ENCODE results near the gene SLC17A3. TPM values are rescaled to one million over a fixed set of nuclear protein-coding genes. Genes with fewer than 3 reads are reported as not detected.

Gene SLC17A3
- total and polyA plus RNA-seq, 7 donors: not detected

DNA sequence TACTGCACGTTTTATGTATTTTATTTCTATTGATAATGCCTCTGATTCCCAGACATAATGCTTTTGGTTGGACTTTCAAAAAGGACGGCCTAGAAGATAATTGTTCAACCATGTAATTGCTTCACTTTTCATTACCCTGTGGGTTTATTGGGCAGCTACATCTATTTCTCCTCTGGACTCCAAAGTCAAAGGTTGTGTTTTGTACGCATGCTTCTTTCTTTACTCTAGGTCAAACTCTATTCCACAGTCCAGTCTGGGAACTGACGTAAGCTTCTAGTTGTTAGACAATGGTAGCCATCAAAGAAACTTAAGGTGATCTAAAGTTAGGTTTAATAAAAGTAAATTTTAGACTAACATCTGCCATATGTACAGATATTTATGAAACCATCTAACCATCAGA is 6.6 kb upstream of the SLC17A3 start:
- no peak overlapping the region for H3K27ac ChIP-seq
- no peak for DNase-seq
- H3K4me3 ChIP-seq: no peak overlapping the region
- no peak for ATAC-seq
- H3K27me3 ChIP-seq (ENCODE audit: insufficient read depth in 3 of 3, low read length in 2 of 3): no peaks in the 10 kb centered on the region
- H3K36me3 ChIP-seq (ENCODE audit: insufficient read depth in 1 of 2, low read depth in 1 of 2): no peaks in the 10 kb centered on the region
- H3K9me3 ChIP-seq: no peaks in the 10 kb centered on the region
- H3K4me1 ChIP-seq: no peaks in the 10 kb centered on the region
- intact Hi-C loops (cut with DNase I): no loop called here
- WGBS, 3 donors: 86 to 90% (median 88%) methylated on average over 4 of the region's 4 CpGs
- TF ChIP-seq, protein P1, sequence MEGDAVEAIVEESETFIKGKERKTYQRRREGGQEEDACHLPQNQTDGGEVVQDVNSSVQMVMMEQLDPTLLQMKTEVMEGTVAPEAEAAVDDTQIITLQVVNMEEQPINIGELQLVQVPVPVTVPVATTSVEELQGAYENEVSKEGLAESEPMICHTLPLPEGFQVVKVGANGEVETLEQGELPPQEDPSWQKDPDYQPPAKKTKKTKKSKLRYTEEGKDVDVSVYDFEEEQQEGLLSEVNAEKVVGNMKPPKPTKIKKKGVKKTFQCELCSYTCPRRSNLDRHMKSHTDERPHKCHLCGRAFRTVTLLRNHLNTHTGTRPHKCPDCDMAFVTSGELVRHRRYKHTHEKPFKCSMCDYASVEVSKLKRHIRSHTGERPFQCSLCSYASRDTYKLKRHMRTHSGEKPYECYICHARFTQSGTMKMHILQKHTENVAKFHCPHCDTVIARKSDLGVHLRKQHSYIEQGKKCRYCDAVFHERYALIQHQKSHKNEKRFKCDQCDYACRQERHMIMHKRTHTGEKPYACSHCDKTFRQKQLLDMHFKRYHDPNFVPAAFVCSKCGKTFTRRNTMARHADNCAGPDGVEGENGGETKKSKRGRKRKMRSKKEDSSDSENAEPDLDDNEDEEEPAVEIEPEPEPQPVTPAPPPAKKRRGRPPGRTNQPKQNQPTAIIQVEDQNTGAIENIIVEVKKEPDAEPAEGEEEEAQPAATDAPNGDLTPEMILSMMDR (IDR thresholded peaks at IDR 0.05): no peak

DNA sequence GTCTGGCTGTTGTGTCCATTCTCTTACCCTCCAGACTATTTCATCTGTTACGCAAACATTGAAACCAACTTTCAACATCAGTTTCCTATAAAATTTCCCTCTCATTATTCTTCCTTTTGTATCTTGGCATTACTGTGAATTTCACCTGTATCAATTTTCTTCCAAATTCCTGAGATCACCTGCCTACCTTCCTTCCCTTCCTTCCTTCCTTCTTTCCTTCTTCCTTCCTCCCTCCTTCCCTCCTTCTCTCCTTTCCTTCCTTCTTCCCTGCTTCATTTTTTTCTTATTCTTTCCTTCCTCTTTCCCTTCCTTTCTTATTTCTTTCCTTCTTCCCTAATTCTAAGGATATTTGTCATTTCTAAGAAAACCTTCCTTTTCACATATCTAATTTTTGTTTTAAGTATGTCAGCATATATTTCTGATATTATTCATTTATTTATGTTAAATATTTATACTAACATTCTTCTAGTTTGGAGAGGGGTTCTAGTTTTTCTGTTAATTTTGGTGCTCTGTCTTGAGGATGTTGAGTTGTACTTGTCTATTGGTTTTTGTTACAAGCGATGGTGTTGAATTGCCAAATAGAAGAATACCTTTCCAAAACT is 4.8 kb upstream of the SLC17A3 start:
- no peak overlapping the region for H3K4me3 ChIP-seq
- ATAC-seq (no peak), DNase-seq (no peak)
- no peaks in the 10 kb centered on the region for H3K9me3 ChIP-seq
- WGBS, 3 donors: 97% methylated on average over 2 of the region's 2 CpGs
- TF ChIP-seq, protein P1 (IDR thresholded peaks at IDR 0.05): no peak
- H3K36me3 ChIP-seq (ENCODE audit: insufficient read depth in 1 of 2, low read depth in 1 of 2): no peaks in the 10 kb centered on the region
- H3K27me3 ChIP-seq (ENCODE audit: insufficient read depth in 3 of 3, low read length in 2 of 3): no peaks in the 10 kb centered on the region
- H3K27ac ChIP-seq: no peak overlapping the region
- no peaks in the 10 kb centered on the region for H3K4me1 ChIP-seq
- intact Hi-C loops (cut with DNase I): no loop called here

DNA sequence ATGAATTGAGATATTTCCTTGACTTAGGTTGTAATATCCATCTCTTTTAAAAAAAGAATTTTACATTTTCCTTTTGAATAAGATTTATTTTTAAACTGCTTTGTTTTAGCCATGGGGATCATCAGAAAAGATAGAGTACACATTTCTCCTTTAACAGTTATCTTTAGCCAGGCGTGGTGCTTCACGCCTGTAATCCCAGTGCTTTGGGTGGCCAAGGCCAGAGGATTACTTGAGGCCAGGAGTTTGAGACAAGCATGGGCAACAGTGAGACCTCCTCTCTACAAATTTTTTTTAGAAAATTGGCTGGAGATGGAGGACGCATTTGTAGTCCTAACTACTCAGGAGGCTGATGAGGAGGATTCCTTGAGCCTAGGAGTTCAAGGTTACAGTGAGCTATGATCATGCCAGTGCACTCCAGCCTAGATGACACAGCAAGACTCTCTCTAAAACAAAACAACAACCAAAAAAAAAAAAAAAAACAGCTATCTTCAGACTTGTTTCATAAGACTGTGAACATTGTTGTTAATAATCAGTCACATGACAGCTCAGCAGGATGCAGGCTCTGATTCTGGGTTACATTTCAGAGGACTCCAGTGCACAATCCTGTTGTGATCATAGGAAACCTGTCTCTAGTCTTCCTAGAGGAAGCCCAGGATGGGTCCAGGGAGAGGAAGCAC is 2.0 kb upstream of the SLC17A3 start:
- TF ChIP-seq, protein P1 (IDR thresholded peaks at IDR 0.05): no peak
- intact Hi-C loops (cut with DNase I): no loop called here
- Histone ChIP-seq H3K36me3 (ENCODE audit: insufficient read depth in 1 of 2, low read depth in 1 of 2) (no peaks in the 10 kb centered on the region), H3K4me1 (no peaks in the 10 kb centered on the region), H3K9me3 (no peaks in the 10 kb centered on the region), H3K27me3 (ENCODE audit: insufficient read depth in 3 of 3, low read length in 2 of 3) (no peaks in the 10 kb centered on the region), H3K27ac (no peak overlapping the region), H3K4me3 (no peak overlapping the region)
- ATAC-seq: no peak
- no peak for DNase-seq
- 59 to 71% (median 59%) methylated on average over 3 of the region's 3 CpGs for WGBS, 3 donors

DNA sequence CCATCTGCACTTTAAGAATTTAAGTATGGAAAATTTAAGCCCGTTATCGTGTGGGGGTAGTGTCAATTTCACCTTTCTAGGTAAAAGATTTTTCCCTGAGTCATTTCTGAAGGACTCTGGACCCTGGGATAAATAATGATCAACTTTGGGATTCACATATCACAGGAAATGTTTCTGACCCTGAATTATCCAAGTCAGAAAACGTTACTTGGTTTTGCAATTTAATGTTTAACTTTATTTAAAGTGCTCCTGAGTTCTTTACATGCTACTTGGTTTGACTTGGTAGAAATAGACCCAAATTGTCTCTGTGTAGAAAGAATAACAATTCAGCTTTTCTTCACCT is 1.5 kb upstream of the SLC17A3 start:
- WGBS, 3 donors: 62 to 72% (median 69%) methylated on average over 3 of the region's 3 CpGs
- ATAC-seq: no peak
- TF ChIP-seq, protein P1 (IDR thresholded peaks at IDR 0.05): no peak

More for the DNA sequence above, 1.5 kb upstream of the SLC17A3 start:
- Histone ChIP-seq H3K9me3 (no peaks in the 10 kb centered on the region), H3K36me3 (ENCODE audit: insufficient read depth in 1 of 2, low read depth in 1 of 2) (no peaks in the 10 kb centered on the region), H3K27me3 (ENCODE audit: insufficient read depth in 3 of 3, low read length in 2 of 3) (no peaks in the 10 kb centered on the region), H3K4me1 (no peaks in the 10 kb centered on the region), H3K4me3 (no peak overlapping the region), H3K27ac (no peak overlapping the region)
- no peak for DNase-seq
- intact Hi-C loops (cut with DNase I): no loop called here
